ENCODE data around the gene GALNTL6. TPM values are rescaled to one million over a fixed set of nuclear protein-coding genes. Genes with fewer than 3 reads are reported as not detected.

The GALNTL6 gene
- total and polyA plus RNA-seq, 2 donors (not counting 1 experiment from before 2014, with no cell fraction given) = 0.99 to 1.1 TPM

DNA sequence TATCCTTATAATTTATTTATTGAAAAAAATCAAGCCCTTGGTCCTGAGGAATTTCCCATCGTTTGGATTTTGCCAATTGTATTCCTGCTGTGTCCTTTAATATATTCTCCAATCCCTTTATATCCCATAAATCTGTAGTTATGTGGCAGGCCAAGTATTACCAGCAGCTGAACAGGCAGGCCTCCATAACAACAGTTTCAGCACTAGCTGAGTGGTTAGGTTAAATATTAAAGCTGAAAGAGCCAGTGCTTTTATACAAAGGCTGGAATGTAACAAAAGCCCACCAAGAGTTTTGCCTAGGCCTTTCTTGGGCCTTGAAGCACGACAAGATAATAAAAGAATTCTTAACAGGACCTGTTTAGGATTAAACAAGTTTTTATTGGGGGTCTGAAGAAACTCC lies 988.8 kb downstream of the GALNTL6 start:
- Mint-ChIP-seq H3K4me3 (no peak overlapping the region), H3K9me3 (ENCODE audit: insufficient read depth) (no peaks in the 10 kb centered on the region), H3K4me1 (no peaks in the 10 kb centered on the region), H3K27me3 (peaks cover 3% of the 10 kb centered on the region), H3K27ac (no peak overlapping the region)
- H3K9ac ChIP-seq (ENCODE audit: low read length) = no peak overlapping the region
- no CpG with 5 or more reads among the region's 2 CpGs for WGBS (ENCODE audit: insufficient coverage)
- ChIA-PET POLR2A (no interaction called here), CTCF (no interaction called here)
- H3K79me2 ChIP-seq (ENCODE audit: control insufficient read depth, insufficient read depth, low read length) = no peaks in the 10 kb centered on the region
- H3K9me3 ChIP-seq (ENCODE audit: control extremely low read depth in 1 of 3, control insufficient read depth in 2 of 3, insufficient read depth in 1 of 3, low read length in 2 of 3) = no peaks in the 10 kb centered on the region
- H3K4me1 ChIP-seq (ENCODE audit: control insufficient read depth in 2 of 2, insufficient read depth in 2 of 2, low read length in 2 of 2) = no peaks in the 10 kb centered on the region
- ATAC-seq (ENCODE audit: low read depth) = no peak
- no peak overlapping the region for H3K27ac ChIP-seq (ENCODE audit: low read length in 2 of 2)
- intact Hi-C loops (cut with micrococcal nuclease) = no loop called here
- no peaks in the 10 kb centered on the region for H3K27me3 ChIP-seq (replicated peaks in 1 of 4; ENCODE audit: control extremely low read depth in 1 of 4, control insufficient read depth in 3 of 4, insufficient read depth in 4 of 4, low read length in 3 of 4)
- no peak overlapping the region for H3K4me2 ChIP-seq (replicated peaks; ENCODE audit: low read depth, low read length, poor library complexity, severe bottlenecking)
- no peak overlapping the region for H3K4me3 ChIP-seq (ENCODE audit: control extremely low read depth in 1 of 5, extremely low read depth in 1 of 5, insufficient read depth in 1 of 5, low read depth in 2 of 5, low read length in 4 of 5)
- DNase-seq = no peak
- H2AFZ ChIP-seq (ENCODE audit: insufficient read depth, low read depth, low read length, poor library complexity, severe bottlenecking) = no peak overlapping the region
- TF ChIP-seq, protein P1, sequence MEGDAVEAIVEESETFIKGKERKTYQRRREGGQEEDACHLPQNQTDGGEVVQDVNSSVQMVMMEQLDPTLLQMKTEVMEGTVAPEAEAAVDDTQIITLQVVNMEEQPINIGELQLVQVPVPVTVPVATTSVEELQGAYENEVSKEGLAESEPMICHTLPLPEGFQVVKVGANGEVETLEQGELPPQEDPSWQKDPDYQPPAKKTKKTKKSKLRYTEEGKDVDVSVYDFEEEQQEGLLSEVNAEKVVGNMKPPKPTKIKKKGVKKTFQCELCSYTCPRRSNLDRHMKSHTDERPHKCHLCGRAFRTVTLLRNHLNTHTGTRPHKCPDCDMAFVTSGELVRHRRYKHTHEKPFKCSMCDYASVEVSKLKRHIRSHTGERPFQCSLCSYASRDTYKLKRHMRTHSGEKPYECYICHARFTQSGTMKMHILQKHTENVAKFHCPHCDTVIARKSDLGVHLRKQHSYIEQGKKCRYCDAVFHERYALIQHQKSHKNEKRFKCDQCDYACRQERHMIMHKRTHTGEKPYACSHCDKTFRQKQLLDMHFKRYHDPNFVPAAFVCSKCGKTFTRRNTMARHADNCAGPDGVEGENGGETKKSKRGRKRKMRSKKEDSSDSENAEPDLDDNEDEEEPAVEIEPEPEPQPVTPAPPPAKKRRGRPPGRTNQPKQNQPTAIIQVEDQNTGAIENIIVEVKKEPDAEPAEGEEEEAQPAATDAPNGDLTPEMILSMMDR (IDR thresholded peaks at IDR 0.05) = no peak
- no peak for TF ChIP-seq EZH2 (IDR thresholded peaks at IDR 0.05; ENCODE audit: borderline replicate concordance, insufficient read depth, low read depth, low read length, poor library complexity, severe bottlenecking)
- H4K20me1 ChIP-seq (ENCODE audit: control insufficient read depth, insufficient read depth, low read length, poor library complexity, severe bottlenecking) = no peaks in the 10 kb centered on the region
- H3K36me3 ChIP-seq (replicated peaks in 1 of 2; ENCODE audit: control extremely low read depth in 1 of 2, control insufficient read depth in 1 of 2, extremely low read depth in 1 of 2, insufficient read depth in 2 of 2, low read length in 1 of 2) = no peaks in the 10 kb centered on the region

DNA sequence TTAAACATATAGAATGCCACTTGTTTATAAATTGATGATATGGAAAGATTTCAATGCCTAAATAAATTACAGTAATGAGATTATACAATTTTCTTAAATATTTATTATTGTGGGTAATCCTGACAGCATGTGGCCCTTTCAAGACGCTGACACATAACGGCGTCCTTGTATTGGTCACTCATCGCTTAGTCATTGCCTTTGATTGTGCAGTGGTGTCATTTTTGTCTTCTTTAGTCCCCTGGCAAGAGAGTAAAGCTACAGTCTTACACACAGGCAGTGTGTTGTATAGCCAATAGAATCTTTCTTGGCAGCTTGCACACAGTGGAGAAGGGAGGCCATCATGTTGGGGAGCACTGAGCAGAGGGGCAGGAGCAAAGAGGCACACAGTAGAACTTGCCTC lies 993.6 kb downstream of the GALNTL6 start:
- H3K4me2 ChIP-seq (replicated peaks; ENCODE audit: low read depth, low read length, poor library complexity, severe bottlenecking) = no peak overlapping the region
- no peak overlapping the region for H3K4me3 Mint-ChIP-seq
- H3K4me1 ChIP-seq (ENCODE audit: control insufficient read depth in 2 of 2, insufficient read depth in 2 of 2, low read length in 2 of 2) = no peaks in the 10 kb centered on the region
- no peak overlapping the region for H3K27ac ChIP-seq (ENCODE audit: low read length in 2 of 2)
- intact Hi-C loops (cut with micrococcal nuclease) = no loop called here
- ChIA-PET CTCF (no interaction called here), POLR2A (no interaction called here)
- no peak for TF ChIP-seq EZH2 (IDR thresholded peaks at IDR 0.05; ENCODE audit: borderline replicate concordance, insufficient read depth, low read depth, low read length, poor library complexity, severe bottlenecking)
- TF ChIP-seq, protein P1 (IDR thresholded peaks at IDR 0.05) = no peak
- ATAC-seq (ENCODE audit: low read depth) (no peak), DNase-seq (no peak)
- no peaks in the 10 kb centered on the region for H3K79me2 ChIP-seq (ENCODE audit: control insufficient read depth, insufficient read depth, low read length)
- no peaks in the 10 kb centered on the region for H3K27me3 ChIP-seq (replicated peaks in 1 of 4; ENCODE audit: control extremely low read depth in 1 of 4, control insufficient read depth in 3 of 4, insufficient read depth in 4 of 4, low read length in 3 of 4)
- WGBS (ENCODE audit: insufficient coverage) = 100% methylated on average over 3 of the region's 4 CpGs
- no peaks in the 10 kb centered on the region for H3K9me3 ChIP-seq (ENCODE audit: control extremely low read depth in 1 of 3, control insufficient read depth in 2 of 3, insufficient read depth in 1 of 3, low read length in 2 of 3)
- H4K20me1 ChIP-seq (ENCODE audit: control insufficient read depth, insufficient read depth, low read length, poor library complexity, severe bottlenecking) = no peaks in the 10 kb centered on the region
- H3K4me1 Mint-ChIP-seq = no peaks in the 10 kb centered on the region
- no peak overlapping the region for H3K4me3 ChIP-seq (ENCODE audit: control extremely low read depth in 1 of 5, extremely low read depth in 1 of 5, insufficient read depth in 1 of 5, low read depth in 2 of 5, low read length in 4 of 5)
- H3K9me3 Mint-ChIP-seq (ENCODE audit: insufficient read depth) = no peaks in the 10 kb centered on the region
- H3K36me3 ChIP-seq (replicated peaks in 1 of 2; ENCODE audit: control extremely low read depth in 1 of 2, control insufficient read depth in 1 of 2, extremely low read depth in 1 of 2, insufficient read depth in 2 of 2, low read length in 1 of 2) = no peaks in the 10 kb centered on the region
- H3K27me3 Mint-ChIP-seq = no peaks in the 10 kb centered on the region
- H3K9ac ChIP-seq (ENCODE audit: low read length) = no peak overlapping the region
- no peak overlapping the region for H3K27ac Mint-ChIP-seq
- no peak overlapping the region for H2AFZ ChIP-seq (ENCODE audit: insufficient read depth, low read depth, low read length, poor library complexity, severe bottlenecking)
